Measurements from ENCODE around the gene TAB2.

Gene TAB2

GRCh38 chr6:149392535-149392934 is 75.0 kb downstream of the TAB2 start:
- Histone ChIP-seq H2AFZ (ENCODE audit: insufficient read depth, low read length, poor library complexity) (no peak overlapping the region), H3K23ac (ENCODE audit: low read length) (no peak overlapping the region), H2AK5ac (ENCODE audit: low read length) (no peak overlapping the region), H3K4me3 (ENCODE audit: low read depth, low read length) (no peak overlapping the region), H3K27ac (ENCODE audit: low read depth, low read length) (no peak overlapping the region), H3K79me2 (ENCODE audit: control insufficient read depth, insufficient read depth, low read length, poor library complexity) (no peaks in the 10 kb centered on the region), H3K9me3 (ENCODE audit: insufficient read depth, low read depth, low read length) (no peaks in the 10 kb centered on the region), H2BK120ac (ENCODE audit: insufficient read depth, low read length, poor library complexity) (no peak overlapping the region), H3K4me2 (ENCODE audit: low read length) (no peak overlapping the region), H2BK5ac (ENCODE audit: low read depth, low read length, poor library complexity) (no peak overlapping the region), H3K79me1 (ENCODE audit: low read length) (no peaks in the 10 kb centered on the region), H3K18ac (ENCODE audit: low read length) (no peak overlapping the region), H4K91ac (ENCODE audit: low read depth, low read length) (no peak overlapping the region), H3K36me3 (ENCODE audit: control insufficient read depth in 1 of 2, insufficient read depth in 2 of 2, low read length in 2 of 2) (peaks cover 0 to 3% of the 10 kb centered on the region in 2 experiments), H3K4me1 (ENCODE audit: control insufficient read depth in 1 of 2, insufficient read depth in 2 of 2, low read length in 2 of 2) (peaks cover 0 to 3% of the 10 kb centered on the region in 2 experiments), H3K27me3 (ENCODE audit: insufficient read depth, low read length) (no peaks in the 10 kb centered on the region), H4K12ac (ENCODE audit: low read depth, low read length) (no peak overlapping the region), H2BK12ac (ENCODE audit: low read length) (no peak overlapping the region), H3K9ac (ENCODE audit: low read length) (no peak overlapping the region), H3K4ac (ENCODE audit: low read depth, low read length) (peak overlapping the region; percentile 55), H3K14ac (ENCODE audit: low read length) (no peak overlapping the region), H4K8ac (ENCODE audit: low read depth, low read length) (peak overlapping the region; percentile 19)
- no peak for DNase-seq

DNA sequence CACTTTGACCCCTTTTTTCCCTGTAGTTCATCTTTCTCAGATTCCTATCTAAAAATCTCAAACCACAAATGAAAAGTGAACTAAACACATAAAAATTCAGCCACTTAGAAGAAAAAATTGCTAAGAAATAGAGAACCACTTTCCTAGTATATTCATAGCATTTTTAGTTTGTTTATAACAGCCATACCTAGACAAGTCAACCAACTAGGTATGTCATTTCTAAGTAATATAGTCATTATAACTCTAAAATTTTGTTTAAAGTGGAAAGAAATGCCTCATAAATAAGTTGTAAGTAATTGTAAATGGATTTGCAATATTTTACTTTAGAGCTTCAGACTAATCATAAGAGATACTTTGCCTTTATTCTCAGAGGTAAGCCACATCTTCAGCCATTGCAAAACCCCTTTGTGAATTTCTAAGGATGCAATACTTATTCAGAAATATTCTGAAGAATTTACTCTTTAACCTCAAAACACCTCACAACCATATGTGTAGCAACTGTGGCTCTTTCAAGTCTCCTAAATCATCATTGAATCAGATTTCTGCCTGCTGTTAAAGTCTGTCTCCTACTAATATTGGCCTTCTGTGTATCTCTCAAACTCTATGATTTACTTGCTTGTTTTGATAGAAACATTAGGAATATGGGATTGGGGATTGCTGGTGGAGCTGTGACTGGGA is 75.6 kb downstream of the TAB2 start:
- H3K79me1 ChIP-seq (ENCODE audit: low read length): no peaks in the 10 kb centered on the region
- H3K79me2 ChIP-seq (ENCODE audit: control insufficient read depth, insufficient read depth, low read length, poor library complexity): no peaks in the 10 kb centered on the region
- H4K91ac ChIP-seq (ENCODE audit: low read depth, low read length): no peak overlapping the region
- no peak overlapping the region for H4K8ac ChIP-seq (ENCODE audit: low read depth, low read length)
- DNase-seq: peak in 1 of 2 donors; percentile 22
- H3K23ac ChIP-seq (ENCODE audit: low read length): no peak overlapping the region
- H3K27ac ChIP-seq (ENCODE audit: low read depth, low read length): no peak overlapping the region
- no peak overlapping the region for H2BK5ac ChIP-seq (ENCODE audit: low read depth, low read length, poor library complexity)
- H3K4me1 ChIP-seq (ENCODE audit: control insufficient read depth in 1 of 2, insufficient read depth in 2 of 2, low read length in 2 of 2): peaks cover 0 to under 1% of the 10 kb centered on the region in 2 experiments
- peaks cover 0 to 3% of the 10 kb centered on the region in 2 experiments for H3K36me3 ChIP-seq (ENCODE audit: control insufficient read depth in 1 of 2, insufficient read depth in 2 of 2, low read length in 2 of 2)
- no peak overlapping the region for H3K14ac ChIP-seq (ENCODE audit: low read length)
- H2BK12ac ChIP-seq (ENCODE audit: low read length): no peak overlapping the region
- no peak overlapping the region for H3K4me2 ChIP-seq (ENCODE audit: low read length)
- no peaks in the 10 kb centered on the region for H3K27me3 ChIP-seq (ENCODE audit: insufficient read depth, low read length)
- no peak overlapping the region for H2AFZ ChIP-seq (ENCODE audit: insufficient read depth, low read length, poor library complexity)
- no peak overlapping the region for H3K9ac ChIP-seq (ENCODE audit: low read length)
- H3K4me3 ChIP-seq (ENCODE audit: low read depth, low read length): no peak overlapping the region
- no peak overlapping the region for H2BK120ac ChIP-seq (ENCODE audit: insufficient read depth, low read length, poor library complexity)
- no peak overlapping the region for H3K18ac ChIP-seq (ENCODE audit: low read length)
- H4K12ac ChIP-seq (ENCODE audit: low read depth, low read length): no peak overlapping the region
- no peak overlapping the region for H3K4ac ChIP-seq (ENCODE audit: low read depth, low read length)
- no peaks in the 10 kb centered on the region for H3K9me3 ChIP-seq (ENCODE audit: insufficient read depth, low read depth, low read length)
- H2AK5ac ChIP-seq (ENCODE audit: low read length): no peak overlapping the region

- Histone ChIP-seq H3K27ac (ENCODE audit: low read depth, low read length) (no peak overlapping the region), H4K8ac (ENCODE audit: low read depth, low read length) (no peak overlapping the region), H2BK5ac (ENCODE audit: low read depth, low read length, poor library complexity) (no peak overlapping the region), H3K4me1 (ENCODE audit: control insufficient read depth in 1 of 2, insufficient read depth in 2 of 2, low read length in 2 of 2) (no peaks in the 10 kb centered on the region), H2BK120ac (ENCODE audit: insufficient read depth, low read length, poor library complexity) (no peak overlapping the region), H3K36me3 (ENCODE audit: control insufficient read depth in 1 of 2, insufficient read depth in 2 of 2, low read length in 2 of 2) (peaks cover 3 to 4% of the 10 kb centered on the region in 2 experiments), H4K91ac (ENCODE audit: low read depth, low read length) (no peak overlapping the region), H3K9me3 (ENCODE audit: insufficient read depth, low read depth, low read length) (no peaks in the 10 kb centered on the region), H2BK12ac (ENCODE audit: low read length) (no peak overlapping the region), H2AFZ (ENCODE audit: insufficient read depth, low read length, poor library complexity) (no peak overlapping the region), H3K23ac (ENCODE audit: low read length) (no peak overlapping the region), H4K12ac (ENCODE audit: low read depth, low read length) (no peak overlapping the region), H3K27me3 (ENCODE audit: insufficient read depth, low read length) (no peaks in the 10 kb centered on the region), H3K4me2 (ENCODE audit: low read length) (no peak overlapping the region), H3K79me1 (ENCODE audit: low read length) (no peaks in the 10 kb centered on the region), H3K18ac (ENCODE audit: low read length) (no peak overlapping the region), H3K4ac (ENCODE audit: low read depth, low read length) (no peak overlapping the region), H3K14ac (ENCODE audit: low read length) (no peak overlapping the region), H2AK5ac (ENCODE audit: low read length) (no peak overlapping the region), H3K9ac (ENCODE audit: low read length) (no peak overlapping the region), H3K4me3 (ENCODE audit: low read depth, low read length) (no peak overlapping the region), H3K79me2 (ENCODE audit: control insufficient read depth, insufficient read depth, low read length, poor library complexity) (no peaks in the 10 kb centered on the region)
- no peak for DNase-seq
These were observed 77.7 kb downstream of the TAB2 start for GRCh38 chr6:149395185-149395584.

- Histone ChIP-seq H3K23ac (ENCODE audit: low read length) (no peak overlapping the region), H2BK120ac (ENCODE audit: insufficient read depth, low read length, poor library complexity) (no peak overlapping the region), H2BK12ac (ENCODE audit: low read length) (no peak overlapping the region), H3K14ac (ENCODE audit: low read length) (no peak overlapping the region), H3K27me3 (ENCODE audit: insufficient read depth, low read length) (no peaks in the 10 kb centered on the region), H2AFZ (ENCODE audit: insufficient read depth, low read length, poor library complexity) (no peak overlapping the region), H3K79me1 (ENCODE audit: low read length) (no peaks in the 10 kb centered on the region), H3K4ac (ENCODE audit: low read depth, low read length) (no peak overlapping the region), H3K9me3 (ENCODE audit: insufficient read depth, low read depth, low read length) (no peaks in the 10 kb centered on the region), H3K4me2 (ENCODE audit: low read length) (no peak overlapping the region), H2BK5ac (ENCODE audit: low read depth, low read length, poor library complexity) (no peak overlapping the region), H3K18ac (ENCODE audit: low read length) (no peak overlapping the region), H3K36me3 (ENCODE audit: control insufficient read depth in 1 of 2, insufficient read depth in 2 of 2, low read length in 2 of 2) (peaks cover 3 to 6% of the 10 kb centered on the region in 2 experiments), H2AK5ac (ENCODE audit: low read length) (no peak overlapping the region), H3K79me2 (ENCODE audit: control insufficient read depth, insufficient read depth, low read length, poor library complexity) (no peaks in the 10 kb centered on the region), H4K91ac (ENCODE audit: low read depth, low read length) (no peak overlapping the region), H3K9ac (ENCODE audit: low read length) (no peak overlapping the region), H4K8ac (ENCODE audit: low read depth, low read length) (no peak overlapping the region), H3K27ac (ENCODE audit: low read depth, low read length) (no peak overlapping the region), H4K12ac (ENCODE audit: low read depth, low read length) (no peak overlapping the region), H3K4me1 (ENCODE audit: control insufficient read depth in 1 of 2, insufficient read depth in 2 of 2, low read length in 2 of 2) (no peaks in the 10 kb centered on the region), H3K4me3 (ENCODE audit: low read depth, low read length) (no peak overlapping the region)
- DNase-seq: no peak
- no CpG with 5 or more reads among the region's 6 CpGs for WGBS (ENCODE audit: extremely low coverage, insufficient coverage, insufficient read length)
These were observed 79.9 kb downstream of the TAB2 start for GRCh38 chr6:149397384-149397783.

All from trophoblast cell (in vitro differentiated cells and primary cell).